Fibroblast of skin of scalp (primary cell): Measurements from ENCODE around the gene KIAA1671.

Experiments used
- DNase-seq: peaks from one replicate; pipeline ENCODE4 v3.0.0-alpha.2; 2013

KIAA1671 gene

DNA sequence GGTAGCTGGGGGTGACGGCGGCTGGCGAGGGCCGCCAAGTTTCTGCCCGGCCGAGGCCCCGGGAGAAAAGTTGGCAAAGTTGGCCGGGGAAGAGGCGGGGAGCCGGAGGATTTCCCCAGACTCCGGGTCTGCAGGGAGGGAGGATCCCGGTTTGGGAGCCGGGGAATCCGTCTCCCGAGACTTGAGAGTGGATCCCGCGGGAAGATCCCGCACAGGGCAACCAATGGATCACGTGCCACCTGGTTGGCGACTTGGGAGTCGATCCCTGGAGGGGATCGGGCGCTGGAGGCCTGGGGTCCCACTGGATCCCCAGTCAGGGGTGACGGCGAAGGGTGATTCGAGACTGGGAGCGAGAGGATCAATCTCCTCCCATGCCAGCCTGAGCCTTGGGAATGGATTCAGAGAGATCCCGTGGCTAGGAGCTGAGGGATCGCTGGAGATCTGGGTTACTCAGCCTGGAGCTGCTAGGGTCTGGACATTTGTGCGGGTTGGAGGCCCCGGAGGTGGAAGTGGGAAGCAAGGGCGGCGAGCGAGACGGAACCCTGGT lies 394 bp downstream of the KIAA1671 start:
- DNase-seq, result peak; percentile 13

DNA sequence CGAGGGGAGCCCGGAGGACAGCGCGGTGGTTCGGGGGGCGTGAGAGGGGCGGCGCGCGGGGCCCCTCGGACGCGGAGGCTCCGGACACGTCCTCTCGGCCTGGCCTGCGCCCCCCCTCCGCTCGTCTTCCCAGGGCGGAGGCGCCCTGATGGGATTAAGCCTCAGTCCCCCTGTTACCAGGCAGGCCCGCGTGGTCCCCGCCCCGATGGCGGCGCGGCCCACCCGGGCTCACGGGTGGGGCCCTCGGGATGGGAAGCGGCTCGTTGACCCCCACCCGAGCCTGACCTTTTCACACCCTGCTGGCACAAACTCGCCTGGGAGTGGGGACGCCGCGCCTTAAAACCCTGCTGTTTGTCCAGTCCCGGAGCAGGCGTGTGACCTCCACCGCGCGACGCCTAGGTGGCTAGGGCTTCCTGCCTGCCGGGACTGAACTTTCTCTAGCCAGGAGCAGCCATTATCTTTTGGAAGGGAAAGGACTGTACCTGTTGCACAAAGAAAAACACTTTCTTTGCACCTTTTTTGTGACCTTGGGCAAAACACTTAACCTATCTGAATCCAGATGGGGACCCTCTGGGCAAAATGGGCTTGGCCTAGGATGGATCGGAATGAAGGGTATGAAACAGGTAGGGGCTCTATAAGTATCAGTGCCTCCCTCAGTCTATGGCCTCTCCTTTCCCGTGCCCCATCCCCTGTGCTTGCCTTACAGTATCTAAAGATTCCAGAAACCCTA lies 1.0 kb downstream of the KIAA1671 start:
- DNase-seq, result no peak

DNA sequence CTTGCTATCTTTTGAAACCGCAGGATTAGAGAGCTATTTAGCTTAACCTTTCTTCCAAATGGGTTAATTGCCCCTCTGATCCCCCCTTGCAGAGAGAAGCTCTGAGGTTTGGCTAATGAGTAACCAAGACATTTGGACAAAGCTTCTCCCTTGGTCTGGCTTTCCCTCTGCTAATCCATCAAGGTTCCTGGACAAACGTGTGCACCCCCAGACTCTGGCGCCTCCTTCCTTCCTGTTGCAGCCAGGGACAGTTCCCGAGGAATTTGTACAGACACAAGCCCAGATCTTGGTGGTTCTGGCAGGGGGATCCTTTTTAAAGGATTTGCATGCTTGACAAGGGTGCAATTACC lies 1.6 kb downstream of the KIAA1671 start:
- DNase-seq, result no peak

DNA sequence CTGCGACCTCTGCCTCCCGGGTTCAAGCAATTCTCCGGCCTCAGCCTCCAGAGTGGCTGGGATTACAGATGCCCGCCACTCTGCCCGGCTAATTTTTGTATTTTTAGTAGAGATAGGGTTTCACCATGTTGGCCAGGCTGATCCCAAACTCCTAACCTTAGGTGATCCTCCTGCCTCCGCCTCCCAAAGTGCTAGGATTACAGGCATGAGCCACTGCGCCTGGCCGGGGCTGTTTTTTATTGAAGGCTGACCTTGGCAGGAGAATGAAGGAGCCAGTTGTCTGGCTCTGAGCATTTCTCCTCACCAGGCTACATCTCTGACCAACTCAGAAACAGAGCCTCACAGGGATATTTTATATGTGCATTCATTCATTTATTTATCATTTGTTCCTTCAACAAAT lies 2.3 kb downstream of the KIAA1671 start:
- no peak for DNase-seq

DNA sequence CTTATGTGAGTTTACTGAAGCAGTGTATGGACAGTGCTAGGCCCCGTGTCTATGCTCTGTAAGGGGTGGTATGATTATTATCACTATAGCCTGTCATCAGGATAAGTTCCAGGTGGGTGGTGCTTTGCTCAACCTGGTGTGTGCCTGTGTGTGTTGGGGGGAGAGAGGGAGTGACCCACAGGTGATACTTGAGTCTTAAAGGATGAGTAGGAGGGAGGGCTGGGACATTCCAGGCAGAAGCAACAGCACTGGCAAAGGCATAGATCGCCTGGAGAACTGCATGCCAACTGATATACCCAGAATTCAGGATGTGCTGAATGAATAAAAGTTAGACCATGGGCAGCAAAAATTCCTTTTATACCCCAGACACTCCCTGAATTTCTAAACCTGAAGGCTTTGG lies 4.5 kb downstream of the KIAA1671 start:
- no peak for DNase-seq

DNA sequence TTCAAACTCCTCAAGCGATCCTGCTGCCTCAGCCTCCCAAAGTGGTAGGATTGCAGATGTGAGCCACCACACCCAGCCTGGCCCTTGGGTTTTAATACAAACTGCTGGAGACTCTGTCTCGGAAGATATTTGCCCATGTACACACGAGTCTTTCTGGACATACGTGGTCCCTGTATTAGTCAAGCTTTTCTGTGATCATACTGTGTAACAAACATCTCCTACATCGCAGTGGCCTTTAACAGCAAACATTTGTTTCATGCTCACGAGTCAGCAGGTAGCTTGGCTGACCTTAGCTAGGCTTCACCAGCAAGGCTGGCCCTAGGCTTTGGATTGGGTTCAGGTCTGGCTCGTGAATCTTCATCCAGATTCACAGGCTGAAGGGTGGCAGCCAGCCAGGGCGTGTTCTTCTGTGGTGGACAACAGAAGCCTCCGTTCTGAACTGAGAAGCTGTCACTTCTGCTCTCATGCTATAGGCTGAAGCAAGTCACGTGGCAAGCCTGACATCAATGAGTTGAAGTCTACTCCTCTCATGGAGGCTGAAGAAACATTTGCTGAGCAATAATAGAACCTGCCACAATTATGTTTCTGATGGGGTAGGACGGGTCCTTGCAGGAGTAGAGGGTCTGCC lies 8.8 kb downstream of the KIAA1671 start:
- DNase-seq, result no peak

DNA sequence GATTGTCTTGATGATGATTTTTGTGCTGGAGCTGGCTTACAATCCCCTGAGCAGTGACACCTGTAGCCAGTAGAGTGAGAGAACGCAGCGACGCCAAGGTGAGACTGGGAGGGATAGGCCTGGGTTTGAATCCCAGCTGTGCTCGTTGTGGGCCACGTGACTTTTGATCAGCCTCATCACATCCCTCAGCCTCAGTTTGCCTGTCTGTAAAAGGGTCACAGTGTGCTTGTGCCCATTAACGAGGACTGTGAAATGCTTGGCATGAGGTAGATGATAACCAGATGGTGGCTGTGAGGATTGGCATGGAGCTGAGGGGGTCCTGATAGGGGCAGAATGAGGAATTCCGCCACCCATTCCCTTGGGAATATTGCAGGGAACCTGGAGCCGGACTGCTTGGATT lies 9.6 kb downstream of the KIAA1671 start:
- no peak for DNase-seq

DNA sequence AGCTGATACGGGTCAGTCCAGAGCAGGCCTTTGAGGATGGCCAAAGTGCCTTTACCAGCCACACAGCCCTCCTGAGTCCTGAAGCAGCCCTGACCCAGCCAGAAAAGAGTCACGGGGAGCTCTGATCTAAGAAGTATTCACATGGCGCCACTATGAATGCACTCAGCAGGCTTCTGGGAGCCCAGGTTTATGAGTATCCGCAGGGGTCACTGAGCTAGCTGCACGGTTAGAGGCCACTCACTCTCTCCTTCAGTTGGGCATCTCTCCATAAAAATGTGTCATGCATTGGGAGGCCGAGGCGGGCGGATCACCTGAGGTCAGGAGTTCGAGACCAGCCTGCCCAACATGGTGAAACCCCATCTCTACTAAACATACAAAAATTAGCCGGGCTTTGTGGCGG lies 10.3 kb downstream of the KIAA1671 start:
- no peak for DNase-seq

DNA sequence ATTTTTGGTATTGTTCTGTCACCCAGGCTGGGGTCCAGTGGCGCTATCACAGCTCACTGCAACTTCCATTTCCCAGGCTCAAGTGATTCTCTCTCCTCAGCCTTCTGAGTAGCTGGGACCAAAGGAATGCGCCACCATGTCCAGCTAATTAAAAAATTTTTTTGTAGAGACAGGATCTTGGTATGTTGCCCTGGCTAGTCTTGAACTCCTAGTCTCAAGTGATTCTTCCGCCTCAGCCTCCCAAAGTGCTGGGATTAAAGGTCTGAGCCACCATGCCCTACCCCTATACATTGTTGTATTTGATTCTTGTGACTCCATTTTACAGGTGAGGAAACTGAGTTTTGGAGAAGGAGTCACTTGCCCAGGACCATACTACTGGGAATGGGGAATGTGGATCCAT lies 11.9 kb downstream of the KIAA1671 start:
- no peak for DNase-seq

DNA sequence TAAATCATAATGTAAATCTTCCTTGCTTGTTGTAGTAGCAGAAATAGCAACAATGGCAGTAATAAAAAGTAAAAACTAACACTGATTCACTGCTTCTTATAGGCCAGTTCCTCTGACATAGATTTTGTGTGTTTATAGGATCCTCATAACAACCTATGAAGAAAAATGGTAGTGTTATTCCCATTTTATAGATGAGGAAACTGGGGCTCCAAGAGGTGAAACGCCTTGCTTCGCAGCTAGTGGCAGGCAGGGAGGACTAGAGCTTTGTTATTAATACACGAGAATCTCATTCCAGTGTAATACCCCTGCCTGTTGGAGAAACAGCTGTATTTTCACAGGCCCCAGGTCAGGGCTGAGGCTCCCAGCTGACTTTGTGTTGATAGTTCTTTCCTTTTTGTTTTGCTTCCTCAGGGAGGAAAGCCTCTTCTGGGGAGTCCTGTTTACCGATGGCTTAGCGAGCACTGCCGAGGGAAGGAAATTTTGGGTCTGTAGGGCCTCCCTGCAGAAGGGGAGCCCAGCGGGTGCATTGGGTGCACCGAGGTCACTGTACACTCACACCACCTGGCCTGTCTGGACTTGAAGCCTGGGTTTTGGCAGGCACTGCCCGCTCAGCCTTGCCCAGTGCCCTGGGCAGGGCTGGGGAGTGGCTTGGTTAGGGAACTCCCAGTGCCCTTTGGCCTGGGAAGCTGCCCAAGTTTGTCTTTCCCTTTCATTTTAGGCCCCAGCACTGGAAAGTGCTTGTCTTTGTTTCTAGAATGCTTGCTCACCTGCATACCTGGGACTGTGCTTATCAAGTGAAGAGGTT lies 13.5 kb downstream of the KIAA1671 start:
- DNase-seq, result no peak

DNA sequence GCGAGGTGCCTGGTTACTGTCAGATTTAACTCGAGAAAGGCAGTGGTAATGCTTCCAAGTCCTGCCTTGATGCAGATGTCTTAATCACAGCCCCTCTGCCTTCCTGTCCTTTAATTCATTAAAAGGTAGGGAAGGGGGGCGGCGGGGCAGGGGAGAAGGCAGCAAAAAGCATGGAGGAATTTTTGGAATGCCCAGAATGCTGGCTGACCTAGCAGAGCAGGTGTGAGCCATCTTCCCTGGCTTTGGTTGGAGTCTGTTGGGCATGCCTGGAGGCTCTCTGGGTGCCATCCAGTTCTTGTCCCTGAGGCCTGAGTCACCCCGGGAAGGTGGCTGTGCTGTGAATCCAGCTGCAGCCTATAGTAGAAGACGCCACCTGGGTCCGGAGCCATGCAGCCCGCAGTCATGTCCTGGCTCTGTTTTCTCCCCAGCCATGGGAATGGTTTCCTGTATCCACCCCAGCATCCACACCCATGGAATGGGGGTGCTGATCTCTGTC lies 15.6 kb downstream of the KIAA1671 start:
- no peak for DNase-seq

DNA sequence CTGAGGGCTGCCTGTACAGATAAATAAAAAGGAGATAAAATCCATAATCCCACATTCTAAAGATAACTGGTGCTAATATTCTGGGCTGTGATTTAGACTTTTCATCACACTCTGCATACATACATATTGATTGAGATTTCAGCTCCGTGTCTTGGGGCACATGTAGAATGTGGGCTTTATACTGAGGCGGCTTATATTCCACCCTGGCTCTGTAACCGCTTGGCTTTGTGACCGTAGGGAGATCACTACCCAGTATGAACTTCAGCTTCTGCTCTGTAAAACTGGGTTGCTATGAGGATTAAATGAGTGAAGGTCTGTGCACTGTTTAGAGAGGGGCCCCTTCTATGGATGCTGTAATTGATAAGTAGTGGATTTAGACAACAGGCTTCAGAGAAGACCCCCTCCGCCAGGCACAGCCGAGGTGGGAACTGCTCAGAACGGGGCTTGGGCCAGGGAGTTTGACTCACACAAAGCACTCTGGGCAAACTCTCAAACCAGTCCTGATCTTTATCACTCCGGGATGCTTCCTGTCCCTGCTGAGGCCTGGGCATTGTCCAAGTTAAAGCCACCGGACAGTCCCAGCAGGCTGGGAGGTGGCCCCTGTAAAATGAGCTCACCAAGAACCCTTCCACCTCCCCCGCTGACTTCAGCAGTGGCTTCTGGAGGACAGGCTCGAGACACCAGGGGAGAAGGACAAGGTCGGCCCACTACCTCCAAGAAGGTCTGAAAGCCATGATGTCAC lies 17.2 kb downstream of the KIAA1671 start:
- DNase-seq, result peak; percentile 14

DNA sequence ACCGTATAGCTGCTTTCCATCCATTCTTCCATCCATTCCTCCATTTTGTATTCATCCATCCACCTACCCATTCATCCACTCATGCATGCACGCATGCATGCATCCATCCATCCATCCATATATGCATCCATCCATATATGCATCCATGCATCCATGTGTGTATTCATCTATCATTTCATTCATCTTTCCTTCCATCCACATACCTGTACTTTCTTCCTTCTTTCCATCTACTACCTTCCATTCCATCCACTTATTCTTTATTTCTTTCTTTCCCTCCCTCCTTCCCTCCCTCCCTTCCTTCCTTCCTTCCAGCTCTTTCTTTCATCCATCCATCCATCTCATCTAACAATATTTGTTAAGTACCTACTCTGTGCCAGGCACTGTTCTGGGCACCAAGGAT lies 19.9 kb downstream of the KIAA1671 start:
- DNase-seq, result no peak

DNA sequence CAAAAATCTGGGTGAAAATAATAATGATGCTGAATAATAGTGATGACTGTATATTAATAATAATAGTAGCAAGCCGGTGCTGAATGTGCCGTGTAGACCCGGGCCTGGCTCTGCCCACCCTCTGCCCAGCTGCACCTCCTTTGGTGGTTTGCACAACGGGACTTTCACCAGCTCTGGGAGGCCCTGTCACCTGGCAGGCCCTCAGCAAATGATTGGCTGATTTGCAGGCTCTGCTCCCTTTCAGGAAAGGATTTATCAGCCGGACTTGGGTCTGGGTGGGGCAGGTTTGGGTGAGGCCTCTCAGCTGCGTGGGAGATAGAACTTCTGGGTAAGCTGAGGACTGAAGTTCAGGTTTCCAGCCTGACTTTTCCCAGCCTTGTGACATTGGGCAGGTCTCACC lies 21.4 kb downstream of the KIAA1671 start:
- DNase-seq, result no peak

DNA sequence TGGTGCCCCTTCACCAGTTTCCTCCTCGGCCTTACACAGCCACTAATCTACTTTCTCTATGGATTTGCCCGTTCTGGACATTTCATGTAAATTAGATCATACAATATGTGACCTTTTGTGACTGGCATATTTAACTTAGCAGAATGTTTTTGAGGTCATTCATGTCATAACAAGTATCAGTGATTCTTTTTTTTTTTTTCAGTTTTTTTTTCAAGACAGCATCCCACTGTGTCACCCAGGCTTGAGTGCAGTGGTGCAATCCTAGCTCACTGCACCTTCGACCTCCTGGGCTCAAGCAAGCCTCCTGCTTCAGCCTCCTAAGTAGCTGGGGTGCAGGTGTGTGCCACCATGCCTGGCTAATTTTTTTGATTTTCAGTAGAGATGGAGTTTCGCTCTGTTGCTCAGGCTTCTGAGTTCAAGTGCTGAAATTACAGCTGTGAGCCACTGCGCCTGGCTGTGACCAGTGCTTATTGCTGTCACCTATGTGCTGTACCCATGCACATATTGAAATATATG lies 22.7 kb downstream of the KIAA1671 start:
- DNase-seq, result no peak

DNA sequence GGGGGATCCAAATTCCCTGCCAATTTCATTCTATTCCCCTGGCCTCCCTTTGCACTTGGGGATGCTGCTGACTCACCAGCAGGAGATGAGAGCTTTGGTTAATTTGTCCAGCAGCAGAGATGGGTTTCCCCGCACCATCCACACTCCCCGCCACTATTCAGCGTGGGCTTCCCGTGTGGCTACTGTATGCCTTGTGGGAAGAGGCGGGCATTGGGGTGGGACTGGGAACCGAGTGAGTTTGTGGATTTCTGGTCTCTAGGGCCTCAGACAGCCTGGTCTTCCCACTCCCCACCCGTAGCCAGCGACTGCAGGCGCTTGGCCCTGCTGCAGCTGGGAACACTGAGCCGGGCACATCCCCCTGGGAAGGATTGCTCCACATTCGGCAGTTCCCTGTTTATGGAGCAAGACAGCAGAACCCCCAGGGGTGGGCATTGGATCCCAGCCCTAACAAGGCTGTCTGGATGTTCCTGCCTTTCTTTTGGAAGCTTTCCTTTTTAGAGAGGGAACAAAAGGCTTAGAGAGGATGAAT lies 23.4 kb downstream of the KIAA1671 start:
- no peak for DNase-seq

DNA sequence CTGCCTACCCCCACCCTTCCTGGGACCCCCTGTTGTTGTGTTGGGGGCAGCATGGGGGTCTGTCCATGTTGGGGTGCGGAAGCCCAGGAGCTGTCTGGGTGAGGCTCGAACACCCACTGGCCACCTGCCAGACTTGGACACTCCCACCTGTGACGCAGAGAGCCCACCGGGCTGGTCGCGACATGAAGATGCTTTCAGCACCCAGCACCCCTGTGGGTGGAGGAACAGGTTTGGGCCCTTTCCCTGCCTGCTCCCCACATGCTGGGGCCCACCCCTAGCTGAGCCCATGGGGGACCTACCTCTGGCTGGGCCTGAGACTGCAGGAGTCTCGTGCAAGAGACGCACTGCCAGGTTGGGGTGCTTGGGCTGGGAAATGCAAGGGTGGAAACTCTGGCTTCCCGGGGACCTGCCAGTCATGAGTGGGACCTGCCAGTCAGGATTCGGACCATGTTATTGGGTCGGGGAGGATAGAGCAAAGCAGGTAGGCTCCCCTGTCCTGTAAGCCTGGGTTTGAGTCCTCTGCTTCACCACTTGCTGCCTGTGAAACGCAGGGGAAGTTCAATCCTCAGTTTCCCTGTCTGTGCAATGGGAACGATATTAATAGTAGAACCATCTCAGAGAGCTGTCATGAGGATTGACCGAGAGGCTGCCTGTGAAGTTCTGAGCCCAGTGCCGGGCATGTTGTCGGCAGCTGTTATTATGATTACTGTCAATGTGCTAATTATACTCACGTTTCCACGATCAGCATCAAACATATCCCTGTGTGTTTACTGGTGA lies 24.1 kb downstream of the KIAA1671 start:
- no peak for DNase-seq

DNA sequence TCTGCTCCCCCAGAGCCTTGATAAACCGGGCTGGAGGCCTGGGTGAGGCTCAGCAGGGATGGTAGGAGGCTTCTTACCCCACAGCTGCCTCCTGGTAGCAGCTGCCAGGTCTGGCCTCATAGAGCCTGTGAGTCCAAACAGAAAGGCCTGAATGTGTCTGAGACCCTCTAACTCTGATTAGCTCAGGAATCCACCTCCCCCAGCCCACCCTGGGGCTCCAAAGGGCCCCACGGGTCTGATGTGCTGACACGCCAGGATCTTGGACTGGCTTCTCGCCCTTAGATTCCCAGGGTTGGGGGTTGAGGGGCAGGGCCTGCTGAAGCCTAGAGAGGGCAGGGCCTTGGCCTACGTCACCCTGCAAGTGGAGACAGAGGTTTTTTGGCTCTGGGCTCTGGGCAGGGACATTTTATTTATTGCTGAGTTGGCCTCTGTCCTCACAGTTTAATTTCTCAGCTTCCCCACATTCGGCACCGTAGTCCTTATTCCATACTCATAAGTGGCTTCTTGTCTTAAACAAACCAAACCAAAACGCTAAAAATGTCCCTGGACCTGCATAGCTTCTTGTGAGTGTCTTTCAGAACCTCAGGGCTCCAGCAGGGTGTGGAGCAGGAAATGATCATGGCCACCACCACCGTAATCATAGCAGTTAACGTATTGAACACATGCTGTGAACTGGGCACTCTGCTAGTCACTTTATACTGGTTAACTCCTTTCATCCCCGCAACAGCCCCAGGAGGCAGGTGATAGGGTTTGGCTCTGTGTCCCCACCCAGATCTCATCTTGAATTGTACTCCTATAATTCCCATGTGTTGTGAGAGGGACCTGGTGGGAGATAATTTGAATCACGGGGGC lies 25.1 kb downstream of the KIAA1671 start:
- no peak for DNase-seq

DNA sequence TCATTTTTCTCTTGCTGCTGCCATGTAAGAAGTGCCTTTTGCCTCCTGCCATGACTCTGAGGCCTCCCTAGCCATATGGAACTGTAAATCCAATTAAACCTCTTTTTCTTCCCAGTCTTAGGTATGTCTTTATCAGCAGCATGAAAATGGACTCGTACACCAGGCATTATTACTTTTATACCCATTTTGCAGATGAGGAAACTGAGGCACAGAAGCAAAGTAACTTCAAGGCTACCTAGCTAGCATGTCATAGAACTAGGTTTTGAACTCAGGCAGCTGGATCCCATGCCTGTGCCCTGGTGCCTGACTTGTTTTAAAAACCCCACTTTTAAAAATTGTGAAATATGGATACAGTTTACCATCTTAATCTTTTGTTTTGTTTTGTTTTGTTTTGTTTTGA lies 25.8 kb downstream of the KIAA1671 start:
- no peak for DNase-seq

DNA sequence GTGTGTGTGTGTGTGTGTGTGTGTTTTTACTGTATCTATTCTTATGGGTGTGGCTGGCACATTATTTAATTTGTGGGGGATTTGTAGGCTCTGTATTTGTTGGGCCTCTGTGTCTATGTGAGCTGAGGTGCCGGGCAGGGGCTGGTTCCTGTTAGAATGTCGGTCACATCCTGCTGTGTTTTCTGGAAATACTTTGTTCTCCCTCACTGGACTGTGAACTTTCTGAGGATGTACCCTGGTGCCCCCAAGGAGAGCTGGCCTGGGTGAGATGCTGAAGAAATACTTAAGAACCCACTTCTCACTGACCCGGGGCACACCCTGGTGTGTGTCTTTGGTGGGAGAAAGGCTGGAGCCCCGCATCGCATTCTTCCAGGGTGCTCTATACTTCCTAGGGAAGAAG lies 28.6 kb downstream of the KIAA1671 start:
- no peak for DNase-seq
